ENCODE results near the gene SDC3.

Gene SDC3

DNA sequence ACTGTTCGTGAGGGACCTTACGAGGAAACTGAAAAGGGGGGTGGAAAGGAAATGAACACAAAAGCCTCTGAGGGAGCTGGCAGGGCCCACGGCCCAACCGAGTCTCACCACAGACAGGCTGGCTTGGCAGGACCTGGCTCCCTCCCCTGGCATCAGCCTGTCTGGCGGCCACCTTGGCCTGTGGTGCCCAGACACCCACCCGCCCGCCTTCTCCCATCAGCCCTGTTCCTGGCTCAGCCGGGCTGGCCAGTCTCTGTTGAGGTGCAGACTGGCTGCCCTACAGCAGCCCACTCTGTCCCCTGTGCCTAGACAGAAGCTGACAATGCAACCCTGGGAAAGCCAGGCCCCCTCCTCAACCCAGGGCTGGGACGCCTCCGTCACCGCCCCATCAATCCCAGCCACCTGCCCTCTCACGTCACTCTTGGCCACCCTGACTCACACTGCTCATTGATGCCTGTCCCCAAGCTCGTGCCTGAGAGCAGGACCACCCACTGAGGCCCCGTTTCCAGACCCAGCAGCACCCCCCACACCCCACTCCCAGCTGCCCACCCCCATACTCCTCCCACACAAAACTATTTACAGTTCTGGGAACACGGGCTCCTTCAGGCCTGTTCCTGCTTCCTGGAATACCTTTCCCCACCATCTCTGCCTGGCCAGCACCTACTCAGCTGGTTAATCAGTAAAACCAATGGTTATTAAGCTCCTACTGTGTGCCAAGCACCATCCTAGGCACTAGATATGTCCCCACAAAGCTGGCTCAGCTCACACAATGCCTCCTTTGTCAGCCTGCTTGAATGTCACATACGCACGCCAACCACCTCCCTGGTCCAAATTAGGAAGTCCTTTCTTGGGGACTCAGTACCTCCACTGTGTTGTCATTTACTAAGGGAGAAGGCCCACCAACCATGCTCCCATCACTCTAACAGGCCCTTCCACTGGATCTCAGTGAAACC is 22.7 kb downstream of the SDC3 start:
- DNase-seq (ENCODE audit: low read depth), result no peak
- TF ChIP-seq, protein P1, sequence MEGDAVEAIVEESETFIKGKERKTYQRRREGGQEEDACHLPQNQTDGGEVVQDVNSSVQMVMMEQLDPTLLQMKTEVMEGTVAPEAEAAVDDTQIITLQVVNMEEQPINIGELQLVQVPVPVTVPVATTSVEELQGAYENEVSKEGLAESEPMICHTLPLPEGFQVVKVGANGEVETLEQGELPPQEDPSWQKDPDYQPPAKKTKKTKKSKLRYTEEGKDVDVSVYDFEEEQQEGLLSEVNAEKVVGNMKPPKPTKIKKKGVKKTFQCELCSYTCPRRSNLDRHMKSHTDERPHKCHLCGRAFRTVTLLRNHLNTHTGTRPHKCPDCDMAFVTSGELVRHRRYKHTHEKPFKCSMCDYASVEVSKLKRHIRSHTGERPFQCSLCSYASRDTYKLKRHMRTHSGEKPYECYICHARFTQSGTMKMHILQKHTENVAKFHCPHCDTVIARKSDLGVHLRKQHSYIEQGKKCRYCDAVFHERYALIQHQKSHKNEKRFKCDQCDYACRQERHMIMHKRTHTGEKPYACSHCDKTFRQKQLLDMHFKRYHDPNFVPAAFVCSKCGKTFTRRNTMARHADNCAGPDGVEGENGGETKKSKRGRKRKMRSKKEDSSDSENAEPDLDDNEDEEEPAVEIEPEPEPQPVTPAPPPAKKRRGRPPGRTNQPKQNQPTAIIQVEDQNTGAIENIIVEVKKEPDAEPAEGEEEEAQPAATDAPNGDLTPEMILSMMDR (IDR thresholded peaks at IDR 0.05; ENCODE audit: control insufficient read depth, insufficient read depth, low read depth, low read length, missing control alignments), result no peak
- no peak overlapping the region for H3K4me3 ChIP-seq (ENCODE audit: control insufficient read depth, low read depth, low read length)

DNA sequence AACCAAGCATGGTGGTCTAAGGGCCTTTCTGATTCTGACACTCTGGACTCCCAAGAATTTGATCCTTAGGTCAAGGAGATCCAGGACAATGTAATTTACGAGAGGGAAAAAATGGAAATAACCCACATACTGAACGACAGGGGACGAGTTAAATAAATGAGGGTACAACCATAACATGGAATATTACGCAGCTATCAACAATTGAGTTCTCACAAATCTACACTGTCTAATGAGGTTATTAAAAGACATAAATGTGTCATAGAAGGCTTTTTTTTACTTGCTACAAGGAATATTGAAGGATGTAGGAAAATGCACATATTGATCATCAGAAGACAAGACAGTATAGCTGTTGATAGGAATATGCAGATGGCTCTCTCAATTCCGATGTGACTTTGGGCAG is 23.8 kb downstream of the SDC3 start:
- H3K4me3 ChIP-seq (ENCODE audit: control insufficient read depth, low read depth, low read length), result no peak overlapping the region
- TF ChIP-seq, protein P1 (IDR thresholded peaks at IDR 0.05; ENCODE audit: control insufficient read depth, insufficient read depth, low read depth, low read length, missing control alignments), result no peak
- no peak for DNase-seq (ENCODE audit: low read depth)

DNA sequence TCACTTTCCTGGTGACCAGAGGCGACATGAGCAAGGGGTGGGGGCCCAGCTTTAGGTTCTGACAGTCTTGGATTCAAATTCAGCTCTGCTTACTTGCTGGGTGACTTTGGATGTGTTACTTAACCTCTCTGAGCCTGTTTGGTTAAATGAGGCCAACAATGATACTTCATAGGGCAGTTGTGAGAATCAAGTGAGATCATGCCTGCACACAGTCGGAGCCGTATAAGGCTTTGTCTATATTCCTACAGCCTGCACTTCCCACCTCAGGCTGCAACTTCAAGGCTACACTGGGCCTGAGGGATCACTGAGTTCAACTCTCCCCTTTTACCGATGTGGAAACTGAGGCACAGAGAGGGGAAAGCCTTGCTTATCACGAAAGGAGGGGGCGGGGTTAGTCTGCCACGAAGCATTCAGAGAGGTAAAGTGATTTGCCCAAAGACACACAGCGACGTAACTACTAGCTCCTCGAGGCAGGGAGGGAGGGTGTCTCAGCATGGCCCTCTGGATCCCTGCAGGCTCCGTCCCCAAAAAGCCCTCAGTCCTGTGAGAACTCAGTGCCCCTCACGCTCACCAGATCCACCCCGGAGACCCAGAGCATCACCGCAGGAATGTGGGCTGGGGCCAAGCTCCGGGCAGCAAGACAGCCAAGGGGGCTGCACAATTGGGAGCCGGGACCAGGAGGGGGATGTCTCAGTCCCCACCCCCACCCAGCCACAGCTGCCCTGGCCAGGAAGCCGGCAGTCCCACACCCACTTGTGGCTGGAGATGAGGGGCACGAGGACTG is 25.0 kb downstream of the SDC3 start:
- TF ChIP-seq, protein P1 (IDR thresholded peaks at IDR 0.05; ENCODE audit: control insufficient read depth, insufficient read depth, low read depth, low read length, missing control alignments), result no peak
- no peak overlapping the region for H3K4me3 ChIP-seq (ENCODE audit: control insufficient read depth, low read depth, low read length)
- DNase-seq (ENCODE audit: low read depth), result no peak

DNA sequence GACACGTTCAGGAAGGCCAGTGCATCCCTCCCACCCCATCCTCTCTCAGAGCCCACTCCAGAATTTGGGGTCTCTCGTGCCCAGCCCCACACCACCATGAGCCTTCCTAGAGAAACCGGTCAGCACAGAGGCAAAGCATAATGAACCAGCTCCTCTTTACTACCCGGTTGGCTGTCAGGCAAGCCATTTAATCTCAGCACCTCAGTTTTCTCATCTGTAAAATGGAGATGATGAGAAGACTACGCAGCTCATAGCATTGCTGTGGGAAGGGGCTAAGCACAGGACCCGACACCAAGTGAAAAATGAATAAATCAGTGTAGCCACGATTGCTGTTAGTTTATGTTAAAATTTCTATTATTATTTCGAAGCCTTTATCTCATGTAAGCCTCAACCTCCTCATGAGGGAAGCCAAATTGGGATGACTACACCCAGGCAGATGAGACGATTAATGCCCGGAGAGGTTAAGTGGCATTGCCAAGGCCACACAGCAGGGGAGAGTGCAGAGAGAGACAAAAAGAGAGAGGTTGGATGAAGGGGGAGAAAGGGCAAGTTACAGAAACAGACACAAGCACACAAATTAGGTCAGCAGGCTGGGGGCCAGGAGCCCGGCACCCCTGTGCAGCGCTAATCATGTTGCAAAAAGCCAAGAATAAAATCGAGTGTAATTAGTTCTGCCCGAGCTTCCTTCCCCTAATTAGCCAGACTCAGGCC is 25.7 kb downstream of the SDC3 start:
- no peak overlapping the region for H3K4me3 ChIP-seq (ENCODE audit: control insufficient read depth, low read depth, low read length)
- DNase-seq (ENCODE audit: low read depth), result no peak
- TF ChIP-seq, protein P1 (IDR thresholded peaks at IDR 0.05; ENCODE audit: control insufficient read depth, insufficient read depth, low read depth, low read length, missing control alignments), result no peak

DNA sequence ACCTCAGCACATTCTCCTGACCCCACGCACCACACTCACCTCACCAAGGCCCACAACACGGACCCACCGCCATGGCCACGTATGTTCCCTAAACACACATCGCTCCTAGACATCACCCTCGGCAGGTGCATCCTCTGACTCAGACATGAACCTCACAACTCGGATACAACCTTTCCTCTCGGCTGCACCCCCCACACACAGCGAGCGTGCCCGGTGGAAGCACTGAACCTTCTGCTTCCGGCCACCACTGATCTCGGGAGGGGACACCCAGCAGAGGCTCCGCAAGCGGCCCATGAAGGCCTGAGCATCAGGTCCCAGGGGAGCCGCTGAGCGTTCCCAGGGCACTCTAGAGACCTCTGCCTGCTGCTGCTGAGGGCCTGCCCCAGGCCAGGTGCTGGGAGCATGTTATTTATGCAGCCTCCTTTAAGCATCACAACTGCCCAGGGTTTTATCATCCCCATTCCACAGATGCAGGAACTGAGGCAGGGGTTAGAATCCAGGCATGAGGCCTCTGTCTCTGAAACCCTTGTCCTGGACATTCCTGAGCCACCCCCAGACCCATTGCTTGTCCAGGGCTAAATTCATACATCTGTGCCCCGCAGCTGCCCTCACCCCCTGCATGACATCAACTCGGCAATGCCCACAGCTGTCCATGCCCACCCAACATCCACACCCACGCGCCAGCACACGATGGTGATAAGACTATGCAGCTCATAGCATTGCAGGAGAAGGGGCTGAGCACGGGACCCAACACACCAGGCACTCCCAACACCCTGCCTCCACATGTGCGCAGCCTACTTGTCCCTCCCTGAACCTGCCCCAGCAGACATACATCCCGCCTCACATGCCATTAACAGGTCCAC is 27.0 kb downstream of the SDC3 start:
- TF ChIP-seq, protein P1 (IDR thresholded peaks at IDR 0.05; ENCODE audit: control insufficient read depth, insufficient read depth, low read depth, low read length, missing control alignments), result no peak
- no peak overlapping the region for H3K4me3 ChIP-seq (ENCODE audit: control insufficient read depth, low read depth, low read length)

More for the DNA sequence above, 27.0 kb downstream of the SDC3 start:
- DNase-seq (ENCODE audit: low read depth), result no peak

Data from AG09309 (cell line).